ENCODE results near the gene SMYD2. TPM values are rescaled to one million over a fixed set of nuclear protein-coding genes. Genes with fewer than 3 reads are reported as not detected.

SMYD2 gene
- polyA plus RNA-seq, 4 donors, result 20.8 to 39.0 (median 21.3) TPM

DNA sequence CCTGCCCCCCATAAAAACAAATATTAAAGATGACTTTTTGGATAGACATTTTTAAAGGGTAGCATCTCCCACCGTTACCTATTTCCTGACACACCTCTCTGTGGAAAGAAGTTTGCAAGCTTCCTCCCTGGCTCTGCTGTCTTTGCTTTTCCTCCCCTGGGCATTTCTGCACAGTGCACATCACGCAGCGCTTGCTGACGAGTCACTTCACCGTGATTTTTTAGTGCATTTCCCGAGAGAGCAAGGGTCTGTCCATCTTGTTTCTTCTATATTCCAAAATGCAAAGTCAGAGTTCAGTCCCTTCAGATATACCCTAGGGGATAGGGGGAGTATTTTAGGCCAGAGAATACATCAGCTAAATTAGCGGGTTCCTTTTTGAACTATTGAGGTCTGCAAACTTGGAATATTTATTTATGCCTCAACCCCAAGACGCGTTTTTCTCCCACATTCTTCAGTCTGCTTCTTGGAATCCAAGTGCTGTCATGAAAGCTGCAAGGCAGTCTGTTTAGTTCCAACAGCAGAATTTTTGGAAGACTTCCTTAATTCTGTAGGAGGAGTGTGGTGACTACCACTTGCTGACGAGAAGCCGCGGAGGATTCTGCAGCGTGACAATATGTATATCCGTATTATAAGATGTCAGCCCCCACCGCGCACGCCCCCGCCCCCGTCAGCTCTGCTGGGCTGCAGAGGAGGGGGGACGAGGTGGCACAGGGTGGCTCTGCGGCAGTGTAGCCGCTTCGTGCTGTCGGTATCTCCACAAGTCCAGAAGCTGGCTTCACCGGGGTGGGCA lies 22.4 kb downstream of the SMYD2 start:
- Histone ChIP-seq H3K9me3 (ENCODE audit: control insufficient read depth in 2 of 2, insufficient read depth in 1 of 2, low read depth in 1 of 2, low read length in 1 of 2) (no peaks in the 10 kb centered on the region), H3K27ac (ENCODE audit: low read depth in 1 of 3, low read length in 2 of 3) (no peak overlapping the region), H3K36me3 (ENCODE audit: control insufficient read depth in 3 of 3, insufficient read depth in 2 of 3, low read depth in 1 of 3, low read length in 3 of 3) (peaks cover 0 to 5% (median 0%) of the 10 kb centered on the region in 3 donors), H3K4me1 (ENCODE audit: control insufficient read depth in 3 of 3, insufficient read depth in 2 of 3, low read depth in 1 of 3, low read length in 2 of 3) (no peaks in the 10 kb centered on the region), H3K27me3 (ENCODE audit: control insufficient read depth in 3 of 3, insufficient read depth in 3 of 3, low read length in 3 of 3) (no peaks in the 10 kb centered on the region), H3K4me3 (ENCODE audit: low read depth in 1 of 3, low read length in 3 of 3) (no peak overlapping the region)
- 71 to 92% (median 85%) methylated on average over 25 of the region's 25 CpGs for WGBS, 3 donors
- DNase-seq (no peak), FAIRE-seq (no peak)

DNA sequence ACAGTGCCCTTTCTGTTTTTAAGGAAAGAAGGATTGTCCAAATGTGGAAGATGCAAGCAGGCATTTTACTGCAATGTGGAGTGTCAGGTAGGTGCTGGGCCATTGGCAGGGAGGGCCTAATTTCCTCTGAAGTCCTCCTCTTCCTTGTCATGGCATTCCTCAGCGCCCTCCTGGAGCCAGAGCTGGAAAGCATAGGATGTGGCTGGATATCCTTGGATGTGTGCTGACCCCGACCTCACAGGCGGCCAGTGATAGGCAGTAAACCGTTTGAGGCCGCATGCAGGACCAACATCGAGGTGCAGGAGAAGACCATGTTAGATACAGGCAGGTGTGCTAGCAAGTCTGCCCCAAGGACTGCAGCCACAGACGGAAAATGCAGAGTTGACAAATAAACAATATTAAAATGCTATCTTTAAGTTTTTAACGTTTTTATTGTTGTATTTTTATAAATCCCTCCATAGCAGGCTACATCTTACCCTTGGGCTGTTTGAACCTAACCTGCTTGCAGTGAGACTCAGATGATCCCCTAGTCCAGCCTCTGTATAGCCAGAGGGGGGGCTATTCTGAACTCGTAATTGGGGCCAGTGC lies 24.3 kb downstream of the SMYD2 start:
- FAIRE-seq (no peak), DNase-seq (no peak)
- Histone ChIP-seq H3K9me3 (ENCODE audit: control insufficient read depth in 2 of 2, insufficient read depth in 1 of 2, low read depth in 1 of 2, low read length in 1 of 2) (no peaks in the 10 kb centered on the region), H3K27ac (ENCODE audit: low read depth in 1 of 3, low read length in 2 of 3) (no peak overlapping the region), H3K36me3 (ENCODE audit: control insufficient read depth in 3 of 3, insufficient read depth in 2 of 3, low read depth in 1 of 3, low read length in 3 of 3) (peaks cover 0 to 5% (median 0%) of the 10 kb centered on the region in 3 donors), H3K4me3 (ENCODE audit: low read depth in 1 of 3, low read length in 3 of 3) (no peak overlapping the region), H3K4me1 (ENCODE audit: control insufficient read depth in 3 of 3, insufficient read depth in 2 of 3, low read depth in 1 of 3, low read length in 2 of 3) (no peaks in the 10 kb centered on the region), H3K27me3 (ENCODE audit: control insufficient read depth in 3 of 3, insufficient read depth in 3 of 3, low read length in 3 of 3) (no peaks in the 10 kb centered on the region)
- 91 to 94% (median 92%) methylated on average over 9 of the region's 9 CpGs for WGBS, 3 donors

DNA sequence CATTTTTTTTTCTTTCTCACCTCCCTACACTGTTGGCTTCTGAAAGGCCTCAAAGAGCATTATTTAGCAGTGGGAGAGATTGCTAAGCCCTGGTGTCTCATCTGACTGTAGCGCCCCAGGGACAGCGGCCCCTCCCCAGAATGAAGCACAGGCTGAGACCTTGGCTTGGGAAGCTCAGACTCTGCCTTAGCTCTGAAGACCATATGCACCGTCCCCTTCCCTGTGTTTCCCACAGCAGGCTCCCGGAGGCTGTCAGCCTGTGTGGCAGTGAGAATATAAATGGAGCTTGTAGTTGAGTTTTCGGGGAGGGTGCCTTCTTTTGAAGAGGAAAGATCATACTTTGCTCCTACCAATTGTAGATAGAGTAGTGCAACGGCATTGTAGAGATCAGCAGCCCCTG lies 25.3 kb downstream of the SMYD2 start:
- 91 to 98% (median 94%) methylated on average over 6 of the region's 6 CpGs for WGBS, 3 donors
- H3K4me1 ChIP-seq (ENCODE audit: control insufficient read depth in 3 of 3, insufficient read depth in 2 of 3, low read depth in 1 of 3, low read length in 2 of 3), result no peaks in the 10 kb centered on the region
- no peak overlapping the region for H3K27ac ChIP-seq (ENCODE audit: low read depth in 1 of 3, low read length in 2 of 3)
- no peak for DNase-seq
- H3K27me3 ChIP-seq (ENCODE audit: control insufficient read depth in 3 of 3, insufficient read depth in 3 of 3, low read length in 3 of 3), result no peaks in the 10 kb centered on the region
- H3K36me3 ChIP-seq (ENCODE audit: control insufficient read depth in 3 of 3, insufficient read depth in 2 of 3, low read depth in 1 of 3, low read length in 3 of 3), result peaks cover 0 to 5% (median 0%) of the 10 kb centered on the region in 3 donors
- H3K4me3 ChIP-seq (ENCODE audit: low read depth in 1 of 3, low read length in 3 of 3), result no peak overlapping the region
- H3K9me3 ChIP-seq (ENCODE audit: control insufficient read depth in 2 of 2, insufficient read depth in 1 of 2, low read depth in 1 of 2, low read length in 1 of 2), result no peaks in the 10 kb centered on the region
- no peak for FAIRE-seq

DNA sequence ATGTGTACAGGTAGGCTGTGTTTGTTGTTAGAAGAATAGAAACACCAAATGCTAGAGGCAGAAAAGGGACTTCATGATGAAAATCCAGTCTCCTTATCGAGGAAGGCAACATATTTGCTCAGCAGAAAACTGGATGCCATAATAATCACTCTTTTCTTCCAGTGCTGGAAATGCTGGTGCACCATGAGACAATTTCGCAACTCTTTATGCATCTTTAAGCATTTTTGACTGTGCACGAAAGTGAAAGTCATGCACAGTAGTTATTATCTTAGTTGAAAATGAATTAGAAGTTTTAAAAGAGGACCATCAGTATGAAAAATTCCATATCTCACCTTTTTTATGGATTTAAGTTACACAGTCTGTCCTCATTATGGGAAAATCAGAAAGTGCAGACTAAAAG lies 29.1 kb downstream of the SMYD2 start:
- no peaks in the 10 kb centered on the region for H3K9me3 ChIP-seq (ENCODE audit: control insufficient read depth in 2 of 2, insufficient read depth in 1 of 2, low read depth in 1 of 2, low read length in 1 of 2)
- peaks cover 0 to 10% (median 0%) of the 10 kb centered on the region in 3 donors for H3K36me3 ChIP-seq (ENCODE audit: control insufficient read depth in 3 of 3, insufficient read depth in 2 of 3, low read depth in 1 of 3, low read length in 3 of 3)
- no peaks in the 10 kb centered on the region for H3K4me1 ChIP-seq (ENCODE audit: control insufficient read depth in 3 of 3, insufficient read depth in 2 of 3, low read depth in 1 of 3, low read length in 2 of 3)
- no peak overlapping the region for H3K4me3 ChIP-seq (ENCODE audit: low read depth in 1 of 3, low read length in 3 of 3)
- FAIRE-seq, result no peak
- WGBS, 3 donors, result 61 to 67% (median 62%) methylated on average over 3 of the region's 3 CpGs
- no peaks in the 10 kb centered on the region for H3K27me3 ChIP-seq (ENCODE audit: control insufficient read depth in 3 of 3, insufficient read depth in 3 of 3, low read length in 3 of 3)
- no peak overlapping the region for H3K27ac ChIP-seq (ENCODE audit: low read depth in 1 of 3, low read length in 2 of 3)
- DNase-seq, result no peak

DNA sequence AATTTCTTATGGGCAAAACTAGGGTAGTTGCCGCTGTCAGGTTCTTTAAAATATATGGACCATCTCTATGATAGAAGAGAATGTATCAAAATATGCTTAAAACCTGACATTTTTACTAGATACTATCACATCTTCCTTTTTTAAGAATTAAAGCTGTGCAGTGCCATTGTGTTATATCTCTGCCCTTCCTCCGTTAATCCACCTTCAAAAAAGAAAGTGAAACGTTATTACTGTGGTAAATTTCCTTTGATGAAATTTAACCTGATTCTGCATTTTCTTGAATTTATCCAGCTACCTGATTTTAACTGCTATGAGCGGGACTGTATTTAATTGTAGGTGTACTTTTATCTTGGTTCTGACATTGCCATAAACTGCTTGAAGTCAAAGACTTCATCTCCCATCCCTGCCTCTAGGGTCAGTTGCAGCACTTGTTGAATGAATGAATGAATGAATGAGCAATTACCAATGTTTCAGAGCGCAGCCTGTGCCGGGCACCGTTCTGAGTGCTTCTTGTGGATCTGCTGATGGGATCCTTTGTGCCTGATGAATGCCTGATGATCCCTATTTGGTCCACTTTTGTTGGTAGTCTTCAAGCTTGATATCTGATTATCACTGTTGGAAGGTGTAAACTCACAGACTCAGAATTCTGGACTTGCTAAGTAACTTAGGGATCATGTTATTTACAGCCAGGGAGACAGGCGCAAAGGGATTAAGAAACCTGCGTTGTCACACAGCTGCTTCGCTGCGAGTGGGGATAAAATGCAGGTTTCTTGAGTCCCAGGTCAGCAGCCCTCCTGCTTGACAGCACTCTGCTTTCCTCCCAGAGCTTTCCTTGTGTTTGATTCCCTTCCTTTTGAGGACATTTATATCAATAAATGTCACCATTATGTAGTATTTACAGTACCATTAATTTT lies 30.1 kb downstream of the SMYD2 start:
- FAIRE-seq (no peak), DNase-seq (no peak)
- Histone ChIP-seq H3K4me1 (ENCODE audit: control insufficient read depth in 3 of 3, insufficient read depth in 2 of 3, low read depth in 1 of 3, low read length in 2 of 3) (no peaks in the 10 kb centered on the region), H3K27me3 (ENCODE audit: control insufficient read depth in 3 of 3, insufficient read depth in 3 of 3, low read length in 3 of 3) (no peaks in the 10 kb centered on the region), H3K9me3 (ENCODE audit: control insufficient read depth in 2 of 2, insufficient read depth in 1 of 2, low read depth in 1 of 2, low read length in 1 of 2) (no peaks in the 10 kb centered on the region), H3K27ac (ENCODE audit: low read depth in 1 of 3, low read length in 2 of 3) (no peak overlapping the region), H3K4me3 (ENCODE audit: low read depth in 1 of 3, low read length in 3 of 3) (no peak overlapping the region), H3K36me3 (ENCODE audit: control insufficient read depth in 3 of 3, insufficient read depth in 2 of 3, low read depth in 1 of 3, low read length in 3 of 3) (peaks cover 0 to 7% (median 0%) of the 10 kb centered on the region in 3 donors)
- WGBS, 3 donors, result 74 to 80% (median 75%) methylated on average over 11 of the region's 11 CpGs

DNA sequence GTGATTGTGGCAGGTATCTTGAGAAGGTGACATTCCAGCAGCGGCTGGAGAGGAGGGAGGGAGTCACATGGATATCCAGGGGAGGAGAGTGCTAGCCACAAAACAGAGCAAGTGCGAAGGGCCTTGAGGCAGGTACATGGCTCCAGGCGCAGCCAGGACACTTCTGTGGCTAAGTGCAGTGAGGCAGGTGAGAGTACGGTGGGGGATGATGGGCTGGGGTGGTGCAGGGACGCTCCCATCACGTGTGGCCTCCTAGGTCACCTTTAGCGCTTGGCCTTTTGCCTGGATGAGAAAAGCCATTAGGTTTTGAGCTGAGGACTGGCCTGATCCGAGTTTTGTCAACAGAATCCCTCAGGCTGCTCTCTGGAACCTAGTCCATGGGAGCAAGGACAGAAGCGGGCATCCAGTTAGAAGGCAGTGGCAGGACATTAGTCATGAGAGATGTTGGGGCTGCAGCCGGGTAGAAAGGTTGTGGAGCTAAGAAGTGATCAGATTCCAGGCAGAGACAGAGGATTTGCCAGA lies 31.6 kb downstream of the SMYD2 start:
- Histone ChIP-seq H3K9me3 (ENCODE audit: control insufficient read depth in 2 of 2, insufficient read depth in 1 of 2, low read depth in 1 of 2, low read length in 1 of 2) (no peaks in the 10 kb centered on the region), H3K36me3 (ENCODE audit: control insufficient read depth in 3 of 3, insufficient read depth in 2 of 3, low read depth in 1 of 3, low read length in 3 of 3) (peaks cover 0 to 12% (median 0%) of the 10 kb centered on the region in 3 donors), H3K27ac (ENCODE audit: low read depth in 1 of 3, low read length in 2 of 3) (no peak overlapping the region), H3K27me3 (ENCODE audit: control insufficient read depth in 3 of 3, insufficient read depth in 3 of 3, low read length in 3 of 3) (no peaks in the 10 kb centered on the region), H3K4me1 (ENCODE audit: control insufficient read depth in 3 of 3, insufficient read depth in 2 of 3, low read depth in 1 of 3, low read length in 2 of 3) (no peaks in the 10 kb centered on the region), H3K4me3 (ENCODE audit: low read depth in 1 of 3, low read length in 3 of 3) (no peak overlapping the region)
- DNase-seq (no peak), FAIRE-seq (no peak)
- WGBS, 3 donors, result 90 to 93% (median 91%) methylated on average over 10 of the region's 10 CpGs

DNA sequence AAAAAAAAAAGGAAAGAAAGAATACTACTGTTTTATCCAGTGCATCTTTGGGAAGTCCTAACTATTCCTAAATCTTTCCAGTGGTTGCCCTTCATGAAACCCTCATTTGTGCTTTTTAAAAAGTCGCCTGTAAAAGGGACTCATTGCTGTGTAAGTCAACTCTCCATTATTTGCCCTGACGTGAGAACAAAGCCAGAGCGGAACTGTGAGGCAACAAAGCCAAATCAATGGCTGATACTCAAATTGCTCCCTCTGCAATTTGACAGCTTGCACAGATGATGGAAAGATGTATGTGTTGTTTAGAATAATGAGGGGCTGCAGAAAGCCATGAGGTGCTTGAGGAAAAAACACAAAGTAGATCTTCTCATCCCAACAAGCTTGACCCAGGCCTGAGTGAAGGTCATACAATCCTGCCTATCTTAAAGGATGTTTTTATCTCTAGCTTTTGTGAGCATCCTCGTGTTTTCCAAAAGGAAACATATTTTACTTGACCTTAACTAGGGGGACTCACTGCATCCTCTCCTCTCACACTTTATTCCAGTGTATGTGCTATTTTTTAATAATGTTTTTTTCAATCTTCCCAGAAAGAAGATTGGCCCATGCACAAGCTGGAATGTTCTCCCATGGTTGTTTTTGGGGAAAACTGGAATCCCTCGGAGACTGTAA lies 33.4 kb downstream of the SMYD2 start:
- Histone ChIP-seq H3K4me3 (ENCODE audit: low read depth in 1 of 3, low read length in 3 of 3) (no peak overlapping the region), H3K9me3 (ENCODE audit: control insufficient read depth in 2 of 2, insufficient read depth in 1 of 2, low read depth in 1 of 2, low read length in 1 of 2) (no peaks in the 10 kb centered on the region), H3K36me3 (ENCODE audit: control insufficient read depth in 3 of 3, insufficient read depth in 2 of 3, low read depth in 1 of 3, low read length in 3 of 3) (peaks cover 0 to 20% (median 0%) of the 10 kb centered on the region in 3 donors), H3K27me3 (ENCODE audit: control insufficient read depth in 3 of 3, insufficient read depth in 3 of 3, low read length in 3 of 3) (no peaks in the 10 kb centered on the region), H3K27ac (ENCODE audit: low read depth in 1 of 3, low read length in 2 of 3) (no peak overlapping the region), H3K4me1 (ENCODE audit: control insufficient read depth in 3 of 3, insufficient read depth in 2 of 3, low read depth in 1 of 3, low read length in 2 of 3) (no peaks in the 10 kb centered on the region)
- WGBS, 3 donors, result 89 to 94% (median 92%) methylated on average over 5 of the region's 5 CpGs
- no peak for FAIRE-seq
- DNase-seq, result no peak

DNA sequence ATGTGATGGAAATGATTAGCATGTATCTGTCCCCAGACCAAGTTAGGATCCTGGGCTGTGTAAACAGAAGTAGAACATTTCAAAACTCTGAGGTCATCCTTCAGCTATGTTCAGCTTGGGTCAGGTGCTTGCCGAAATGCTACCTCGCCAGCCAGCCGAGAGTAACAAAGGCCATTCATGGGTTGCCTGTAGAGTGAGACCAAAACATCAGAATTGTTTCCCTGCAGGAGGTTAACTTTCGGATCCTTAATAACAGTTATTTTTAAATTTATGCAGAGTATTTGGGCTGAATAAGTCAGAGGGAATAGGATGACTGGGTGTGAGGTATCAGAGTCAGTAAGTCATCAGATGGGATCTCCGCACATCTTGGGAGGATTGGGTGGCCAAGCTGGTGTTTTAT lies 35.6 kb downstream of the SMYD2 start:
- Histone ChIP-seq H3K4me3 (ENCODE audit: low read depth in 1 of 3, low read length in 3 of 3) (no peak overlapping the region), H3K27ac (ENCODE audit: low read depth in 1 of 3, low read length in 2 of 3) (no peak overlapping the region), H3K4me1 (ENCODE audit: control insufficient read depth in 3 of 3, insufficient read depth in 2 of 3, low read depth in 1 of 3, low read length in 2 of 3) (no peaks in the 10 kb centered on the region), H3K9me3 (ENCODE audit: control insufficient read depth in 2 of 2, insufficient read depth in 1 of 2, low read depth in 1 of 2, low read length in 1 of 2) (no peaks in the 10 kb centered on the region), H3K36me3 (ENCODE audit: control insufficient read depth in 3 of 3, insufficient read depth in 2 of 3, low read depth in 1 of 3, low read length in 3 of 3) (peaks cover 0 to 29% (median 2%) of the 10 kb centered on the region in 3 donors), H3K27me3 (ENCODE audit: control insufficient read depth in 3 of 3, insufficient read depth in 3 of 3, low read length in 3 of 3) (no peaks in the 10 kb centered on the region)
- FAIRE-seq (no peak), DNase-seq (no peak)
- 85 to 90% (median 90%) methylated on average over 5 of the region's 5 CpGs for WGBS, 3 donors
